Skeletal muscle cell (primary cell): Measurements from ENCODE around the gene CDK16.
"Not testable (repeated sequence)": the region's sequence is repeated elsewhere in the genome, so short reads cannot be mapped to it uniquely, and the experiment has no call there.

Experiments
- DNase-seq: peaks from one replicate; pipeline ENCODE4 v3.0.0-alpha.2; 2010; ENCODE audit warnings: low read depth
- H3K4me3 ChIP-seq: 2 replicates; pipeline ENCODE4 v1.5.1; 2011; ENCODE audit warnings: low read depth, mild to moderate bottlenecking, control low read depth, low read length, moderate library complexity

Gene CDK16

GRCh38 chrX:47239898-47240545, 21.5 kb downstream of the CDK16 start:
- no peak for DNase-seq

GRCh38 chrX:47240619-47241018, 22.1 kb downstream of the CDK16 start:
- no peak overlapping the region for H3K4me3 ChIP-seq
- DNase-seq, result no peak

More at GRCh38 chrX:47239898-47240545, 21.5 kb downstream of the CDK16 start:
- H3K4me3 ChIP-seq, result no peak overlapping the region

GRCh38 chrX:47241201-47242011, 22.9 kb downstream of the CDK16 start:
- no peak overlapping the region for H3K4me3 ChIP-seq

GRCh38 chrX:47242321-47242720, 23.8 kb downstream of the CDK16 start:
- H3K4me3 ChIP-seq, result no peak overlapping the region
- DNase-seq, result no peak

More at GRCh38 chrX:47241201-47242011, 22.9 kb downstream of the CDK16 start:
- no peak for DNase-seq

- H3K4me3 ChIP-seq, result no peak overlapping the region
- DNase-seq, result no peak
Observed at GRCh38 chrX:47243351-47243750, 24.9 kb downstream of the CDK16 start.

GRCh38 chrX:47244676-47245075, 26.2 kb downstream of the CDK16 start:
- no peak overlapping the region for H3K4me3 ChIP-seq
- no peak for DNase-seq

GRCh38 chrX:47245156-47245555, 26.7 kb downstream of the CDK16 start:
- DNase-seq, result no peak
- H3K4me3 ChIP-seq, result no peak overlapping the region

- H3K4me3 ChIP-seq, result no peak overlapping the region
- peak; percentile 58 for DNase-seq
Observed at GRCh38 chrX:47247206-47247998, 28.9 kb downstream of the CDK16 start.

- no peak for DNase-seq
- no peak overlapping the region for H3K4me3 ChIP-seq
Observed at GRCh38 chrX:47247999-47248320, 29.5 kb downstream of the CDK16 start.

GRCh38 chrX:47248576-47248975, 30.1 kb downstream of the CDK16 start:
- no peak overlapping the region for H3K4me3 ChIP-seq
- DNase-seq, result no peak

- no peak for DNase-seq
- H3K4me3 ChIP-seq, result no peak overlapping the region
Observed at GRCh38 chrX:47250017-47250347, 31.5 kb downstream of the CDK16 start.

GRCh38 chrX:47257620-47258019, 39.1 kb downstream of the CDK16 start:
- DNase-seq, H3K4me3 ChIP-seq: not testable (repeated sequence)

- peak; percentile 43 for DNase-seq
- H3K4me3 ChIP-seq, result no peak overlapping the region
Observed at GRCh38 chrX:47264483-47265173, 46.1 kb downstream of the CDK16 start.

GRCh38 chrX:47266643-47267042, 48.2 kb downstream of the CDK16 start:
- H3K4me3 ChIP-seq, result no peak overlapping the region
- no peak for DNase-seq

- H3K4me3 ChIP-seq, result no peak overlapping the region
- no peak for DNase-seq
Observed at GRCh38 chrX:47272013-47272408, 53.5 kb downstream of the CDK16 start.

GRCh38 chrX:47273011-47273730, 54.7 kb downstream of the CDK16 start:
- H3K4me3 ChIP-seq, result no peak overlapping the region
- no peak for DNase-seq

- peak; percentile 23 for DNase-seq
- no peak overlapping the region for H3K4me3 ChIP-seq
Observed at GRCh38 chrX:47278691-47279090, 60.2 kb downstream of the CDK16 start.
